Vagina (tissue), 2 donors: ENCODE results near the gene PCGF1.

Experiments used
- CTCF ChIP-seq, 3 experiments: fragments of 450-650 bp in 2 of 3; fragments of 200-600 bp in 1 of 3; sonication (generic) in 1 of 3; IDR thresholded peaks; one replicate each; pipeline ENCODE4 v1.5.1; 2017 to 2019; ENCODE audit warnings: antibody characterized with exemption in 3 of 3, mild to moderate bottlenecking in 2 of 3, moderate library complexity in 2 of 3
- POLR2A ChIP-seq, 2 donors: fragments of 450-650 bp; IDR thresholded peaks; one replicate each; pipeline ENCODE4 v1.6.1; 2017; ENCODE audit warnings: antibody characterized with exemption in 2 of 2, mild to moderate bottlenecking in 2 of 2, moderate library complexity in 2 of 2
- POLR2AphosphoS5 ChIP-seq, 2 donors: sonication (generic); formaldehyde crosslinking; IDR thresholded peaks; one replicate each; pipeline ENCODE4 v1.9.0; 2017; ENCODE audit warnings: antibody characterized with exemption in 2 of 2, mild to moderate bottlenecking in 2 of 2, low read depth in 1 of 2; ENCODE audit not compliant: insufficient read depth in 1 of 2

GRCh38 chr2:74555610-74556103 lies 48.2 kb upstream of the PCGF1 start:
- TF ChIP-seq CTCF (IDR thresholded peaks at IDR 0.05) (no peak), POLR2A (IDR thresholded peaks at IDR 0.05) (no peak), POLR2AphosphoS5 (IDR thresholded peaks at IDR 0.05; ENCODE audit: insufficient read depth in 1 of 2, low read depth in 1 of 2) (no peak)
